WERI-Rb-1 (cell line): Measurements from ENCODE around the gene KRTAP26-1.

Experiments
- DNase-seq: peaks from one replicate; pipeline ENCODE4 v3.0.0-alpha.2; 2020
- H3K27ac ChIP-seq: fragments of 250-450 bp; sonication (Bioruptor Pico); 2 replicates; pipeline ENCODE4 v1.5.1; 2020; ENCODE audit warnings: mild to moderate bottlenecking, moderate library complexity
- H3K27me3 ChIP-seq: fragments of 250-450 bp; sonication (Bioruptor Pico); 2 replicates; pipeline ENCODE4 v1.5.1; 2021; ENCODE audit warnings: mild to moderate bottlenecking, low read depth, moderate library complexity; ENCODE audit not compliant: insufficient read depth, severe bottlenecking
- H3K36me3 ChIP-seq: fragments of 250-450 bp; sonication (Bioruptor Pico); 2 replicates; pipeline ENCODE4 v1.5.1; 2020; ENCODE audit warnings: mild to moderate bottlenecking, moderate library complexity
- H3K4me3 ChIP-seq: 2 replicates; pipeline ENCODE4 v1.5.1; 2011; ENCODE audit warnings: low read depth, mild to moderate bottlenecking, control low read depth, low read length
- H3K9me3 ChIP-seq: fragments of 250-450 bp; sonication (Bioruptor Pico); 2 replicates; pipeline ENCODE4 v1.5.1; 2021; ENCODE audit warnings: mild to moderate bottlenecking, moderate library complexity; ENCODE audit not compliant: severe bottlenecking
- TF ChIP-seq, protein P1 (sequence below): IDR thresholded peaks from 2 replicates; pipeline ENCODE4 v1.5.1; 2011; ENCODE audit warnings: low read depth, mild to moderate bottlenecking, control low read depth, inconsistent platforms, low read length

Gene KRTAP26-1

GRCh38 chr21:30320215-30320614, at the start of gene KRTAP26-1:
Gene KRTAP26-1, minus strand, starts transcription at chr21:30320315. Its CDS starts 280 bp downstream, at chr21:30320035.
- H3K27ac ChIP-seq = no peak within 1 kb of the TSS
- H3K27me3 ChIP-seq = peaks cover 76% of the 10 kb centered on the region
- H3K36me3 ChIP-seq = no peaks in the 10 kb centered on the region
- no peaks in the 10 kb centered on the region for H3K9me3 ChIP-seq
- TF ChIP-seq, protein P1, sequence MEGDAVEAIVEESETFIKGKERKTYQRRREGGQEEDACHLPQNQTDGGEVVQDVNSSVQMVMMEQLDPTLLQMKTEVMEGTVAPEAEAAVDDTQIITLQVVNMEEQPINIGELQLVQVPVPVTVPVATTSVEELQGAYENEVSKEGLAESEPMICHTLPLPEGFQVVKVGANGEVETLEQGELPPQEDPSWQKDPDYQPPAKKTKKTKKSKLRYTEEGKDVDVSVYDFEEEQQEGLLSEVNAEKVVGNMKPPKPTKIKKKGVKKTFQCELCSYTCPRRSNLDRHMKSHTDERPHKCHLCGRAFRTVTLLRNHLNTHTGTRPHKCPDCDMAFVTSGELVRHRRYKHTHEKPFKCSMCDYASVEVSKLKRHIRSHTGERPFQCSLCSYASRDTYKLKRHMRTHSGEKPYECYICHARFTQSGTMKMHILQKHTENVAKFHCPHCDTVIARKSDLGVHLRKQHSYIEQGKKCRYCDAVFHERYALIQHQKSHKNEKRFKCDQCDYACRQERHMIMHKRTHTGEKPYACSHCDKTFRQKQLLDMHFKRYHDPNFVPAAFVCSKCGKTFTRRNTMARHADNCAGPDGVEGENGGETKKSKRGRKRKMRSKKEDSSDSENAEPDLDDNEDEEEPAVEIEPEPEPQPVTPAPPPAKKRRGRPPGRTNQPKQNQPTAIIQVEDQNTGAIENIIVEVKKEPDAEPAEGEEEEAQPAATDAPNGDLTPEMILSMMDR = no peak
- no peak for DNase-seq
- no peak within 1 kb of the TSS for H3K4me3 ChIP-seq

DNA sequence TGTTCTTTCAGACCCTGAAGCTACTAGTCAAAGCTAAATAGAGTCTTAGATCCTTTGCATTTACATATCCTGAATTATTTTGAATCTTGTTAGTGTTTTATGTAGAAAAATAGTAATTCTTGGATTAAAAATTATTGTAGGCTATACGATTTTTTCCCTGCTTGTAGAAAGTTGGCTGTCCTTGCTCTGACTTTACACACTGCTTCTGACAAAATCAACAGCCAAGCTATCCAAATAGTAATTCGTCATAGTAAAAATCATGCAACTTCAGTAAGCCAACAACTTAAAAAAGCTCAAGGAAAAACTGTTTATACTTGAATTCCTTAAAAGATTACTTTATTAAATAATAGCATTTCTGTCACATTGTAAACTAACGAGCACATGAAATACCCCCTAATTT, 35.8 kb upstream of the KRTAP26-1 start:
- H3K9me3 ChIP-seq = no peaks in the 10 kb centered on the region
- H3K27ac ChIP-seq = no peak overlapping the region
- no peak for DNase-seq
- H3K4me3 ChIP-seq = no peak overlapping the region
- TF ChIP-seq, protein P1 = no peak
- no peaks in the 10 kb centered on the region for H3K36me3 ChIP-seq
- H3K27me3 ChIP-seq = peaks cover 84% of the 10 kb centered on the region

DNA sequence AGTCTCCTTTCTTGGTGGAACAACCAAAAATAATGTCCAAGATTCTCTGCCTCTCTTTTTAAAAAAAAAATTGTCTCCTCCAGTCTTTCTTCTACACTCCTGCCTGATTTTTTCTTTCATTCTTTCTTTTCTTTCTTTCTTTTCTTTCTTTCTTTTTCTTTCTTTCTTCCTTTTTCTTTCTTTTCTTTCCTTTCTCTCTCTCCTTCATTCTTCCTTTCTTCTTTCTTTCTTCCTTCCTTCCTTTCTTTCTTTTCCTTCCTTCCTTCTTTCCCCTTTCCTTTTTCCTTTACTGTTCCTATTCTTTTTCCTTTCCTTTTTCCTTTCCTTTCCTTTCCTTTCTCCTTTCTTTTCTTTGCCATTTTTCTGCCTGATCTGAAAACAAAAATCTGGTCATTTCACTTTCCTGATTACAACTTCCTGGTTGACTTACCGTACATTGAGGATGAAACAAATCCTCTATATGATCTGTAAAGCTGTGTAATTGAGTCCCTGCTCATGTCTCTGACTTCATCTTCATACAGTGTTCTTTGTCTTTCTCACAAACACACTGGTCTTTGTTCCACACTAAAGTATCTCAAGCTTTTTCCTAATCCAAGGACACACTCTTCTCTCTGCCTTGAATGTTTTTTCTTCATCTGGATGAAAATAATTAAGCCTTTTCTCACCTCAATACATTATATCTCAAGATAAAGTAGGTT, 34.3 kb upstream of the KRTAP26-1 start:
- Histone ChIP-seq H3K27ac (no peak overlapping the region), H3K36me3 (no peaks in the 10 kb centered on the region), H3K4me3 (no peak overlapping the region), H3K9me3 (no peaks in the 10 kb centered on the region), H3K27me3 (peaks cover 85% of the 10 kb centered on the region)
- TF ChIP-seq, protein P1 = no peak
- no peak for DNase-seq

DNA sequence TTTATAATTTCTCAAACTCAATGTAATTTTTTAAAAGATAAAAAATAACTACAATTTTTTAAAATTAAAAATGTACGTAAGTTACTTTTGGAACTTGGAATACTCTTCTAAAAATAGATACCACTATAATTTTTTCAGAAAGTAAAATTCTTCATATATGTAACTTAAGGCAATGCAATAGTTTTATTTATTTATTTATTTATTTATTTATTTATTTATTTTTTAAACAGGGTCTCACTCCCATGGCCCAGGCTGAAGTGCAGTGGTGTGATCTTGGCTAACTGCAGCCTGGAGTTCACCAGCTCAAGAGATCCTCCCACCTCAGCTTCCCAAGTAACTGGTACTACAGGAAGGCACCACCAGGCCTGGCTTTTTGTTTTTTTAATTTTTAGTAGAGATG, 31.4 kb upstream of the KRTAP26-1 start:
- TF ChIP-seq, protein P1 = no peak
- Histone ChIP-seq H3K36me3 (no peaks in the 10 kb centered on the region), H3K9me3 (no peaks in the 10 kb centered on the region), H3K4me3 (no peak overlapping the region), H3K27me3 (peaks cover 86% of the 10 kb centered on the region), H3K27ac (no peak overlapping the region)
- no peak for DNase-seq

DNA sequence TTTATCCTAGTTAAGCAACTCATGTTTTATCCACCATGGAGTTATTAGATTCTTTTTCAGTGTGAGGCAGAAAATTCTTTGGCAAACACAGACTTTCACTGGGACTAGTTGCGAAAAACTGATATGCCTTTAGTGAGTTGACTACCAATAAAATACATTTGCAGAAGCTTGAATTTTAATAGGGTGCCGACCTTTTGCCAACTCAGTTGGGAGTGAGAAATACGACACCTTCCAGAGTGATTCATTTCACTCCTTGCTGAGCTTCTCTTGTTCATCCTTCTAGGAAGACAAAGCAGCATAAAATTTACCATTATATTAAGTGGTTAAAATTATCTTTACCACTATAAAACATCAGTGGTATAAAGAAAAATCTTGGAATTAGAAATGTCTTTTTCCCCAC, 29.5 kb upstream of the KRTAP26-1 start:
- Histone ChIP-seq H3K4me3 (no peak overlapping the region), H3K36me3 (no peaks in the 10 kb centered on the region), H3K9me3 (no peaks in the 10 kb centered on the region), H3K27me3 (peaks cover 88% of the 10 kb centered on the region), H3K27ac (no peak overlapping the region)
- TF ChIP-seq, protein P1 = no peak
- no peak for DNase-seq

GRCh38 chr21:30348506-30348905, 28.4 kb upstream of the KRTAP26-1 start, which contains the start of gene KRTAP23-1:
Gene KRTAP23-1, minus strand, starts transcription at chr21:30348606. Its CDS starts 0 bp downstream, at chr21:30348606.
- no peak for DNase-seq

More at GRCh38 chr21:30348506-30348905, 28.4 kb upstream of the KRTAP26-1 start, which contains the start of gene KRTAP23-1:
- peaks cover 91% of the 10 kb centered on the region for H3K27me3 ChIP-seq
- no peaks in the 10 kb centered on the region for H3K36me3 ChIP-seq
- TF ChIP-seq, protein P1 = no peak
- no peak within 1 kb of the TSS for H3K27ac ChIP-seq
- H3K9me3 ChIP-seq = no peaks in the 10 kb centered on the region
- H3K4me3 ChIP-seq = no peak within 1 kb of the TSS
